NCI-H748 treated with DMSO at 0.1 percent for 48 hours (cell line): ENCODE measurements around the gene SUCNR1.
"Not testable (repeated sequence)": the region's sequence is repeated elsewhere in the genome, so short reads cannot be mapped to it uniquely, and the experiment has no call there.

Experiments
- DNase-seq: peaks from one replicate; lab custom pipeline; 2025; lab: John Stamatoyannopoulos, UW

The SUCNR1 gene

DNA sequence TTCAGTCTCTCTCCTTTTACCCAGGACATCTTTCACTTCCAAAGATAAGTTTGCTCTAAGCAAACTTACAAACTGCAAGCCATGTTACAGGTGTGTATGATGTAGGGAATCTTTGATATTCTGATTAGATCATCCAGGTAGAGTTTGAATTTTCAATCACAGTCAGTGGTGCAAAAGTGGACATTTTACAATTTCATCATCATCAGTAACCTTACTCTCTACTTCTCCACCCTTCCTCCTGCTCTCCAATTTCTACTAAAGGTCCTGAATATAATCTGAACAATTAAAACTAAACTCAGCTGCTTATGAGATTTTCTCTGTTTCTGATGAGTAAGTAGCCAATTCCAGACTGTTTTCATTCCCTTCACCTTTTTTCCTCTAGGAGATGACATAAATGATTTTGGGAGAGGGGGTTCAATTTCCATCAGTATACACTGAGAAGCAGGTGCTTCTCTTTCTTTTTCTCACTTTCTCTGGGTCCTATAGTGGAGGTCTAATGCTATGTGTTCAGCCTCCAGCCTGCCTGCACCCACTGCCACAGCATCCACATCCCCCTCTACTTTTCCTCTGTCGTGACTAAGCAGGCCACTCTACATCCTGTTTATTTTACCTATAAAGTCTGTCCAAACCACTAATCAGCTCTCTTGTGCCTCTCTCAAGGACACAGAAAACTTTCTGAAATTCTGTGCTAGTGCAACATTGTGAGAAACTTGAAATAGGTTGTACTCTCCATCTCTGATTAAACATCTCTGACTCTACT is 27.6 kb downstream of the SUCNR1 start:
- DNase-seq, result no peak

DNA sequence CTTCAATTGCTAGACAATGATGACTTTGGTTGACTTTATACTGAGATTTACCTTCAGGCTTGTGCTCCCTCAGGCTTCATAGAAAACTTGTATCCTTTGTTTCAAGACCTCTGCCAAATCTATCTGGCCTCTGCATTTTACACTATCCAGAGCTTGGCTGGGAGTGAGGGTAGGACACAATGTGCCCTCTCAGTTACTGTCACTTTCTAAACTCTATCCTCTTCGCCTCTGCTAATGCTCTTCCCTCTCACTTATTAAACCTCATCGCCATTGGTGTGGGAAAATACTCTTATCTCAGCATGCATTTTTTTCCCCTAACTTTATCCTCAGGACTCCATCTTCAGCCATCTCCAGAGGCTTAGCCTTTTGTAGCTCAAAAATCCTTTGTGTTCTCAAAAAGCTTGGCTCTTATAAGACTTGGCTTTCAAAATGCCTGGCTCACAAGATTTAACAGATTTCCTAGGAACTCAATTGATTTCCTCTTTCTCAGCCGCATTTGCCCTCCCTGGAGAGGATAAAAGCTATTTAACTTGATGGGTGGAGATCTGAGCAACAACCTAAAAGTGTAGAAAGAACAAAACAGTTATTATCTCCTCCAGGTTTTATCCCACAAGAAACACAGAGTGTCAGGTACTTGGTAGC is 28.3 kb downstream of the SUCNR1 start:
- no peak for DNase-seq

DNA sequence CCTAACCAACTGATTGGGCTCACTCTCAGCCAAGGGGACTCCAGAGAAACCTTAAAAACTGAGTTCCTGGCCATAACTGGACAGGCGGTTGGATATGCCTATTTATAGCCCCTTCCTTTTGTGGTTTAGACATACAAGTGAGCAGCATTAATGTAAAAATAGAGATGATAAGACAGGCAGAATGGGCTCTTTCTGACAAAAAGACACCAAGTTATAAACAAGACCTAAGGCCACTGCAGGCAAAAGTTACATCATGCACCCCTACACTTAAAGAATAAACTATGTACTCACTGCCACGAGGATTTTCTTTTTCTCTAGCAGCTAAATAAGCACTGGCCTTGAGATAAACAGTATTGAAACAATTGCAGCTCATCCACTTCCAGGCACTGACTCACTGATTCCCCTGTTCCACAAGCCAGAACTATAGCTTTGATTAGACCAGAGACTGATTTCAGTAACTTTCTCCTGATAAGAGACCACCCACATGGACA is 30.1 kb downstream of the SUCNR1 start:
- DNase-seq, result no peak

DNA sequence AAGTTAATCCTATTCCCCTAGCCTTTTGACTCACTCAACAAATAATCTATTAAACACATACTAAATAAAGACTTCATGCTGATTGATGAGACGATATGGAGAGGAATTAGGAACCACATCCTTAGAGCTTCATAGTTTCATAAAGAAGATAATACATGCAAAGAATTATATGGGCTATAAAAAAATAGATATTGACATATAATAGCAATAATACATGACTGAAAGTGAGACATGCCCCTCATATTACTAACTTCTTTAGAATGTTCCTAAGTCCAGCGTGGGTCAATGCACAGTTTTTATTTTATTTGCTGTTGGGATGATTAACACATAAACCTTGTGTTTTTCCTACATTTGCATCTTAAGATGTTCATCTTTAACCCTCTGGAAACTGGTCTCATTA is 32.2 kb downstream of the SUCNR1 start:
- DNase-seq, result no peak

DNA sequence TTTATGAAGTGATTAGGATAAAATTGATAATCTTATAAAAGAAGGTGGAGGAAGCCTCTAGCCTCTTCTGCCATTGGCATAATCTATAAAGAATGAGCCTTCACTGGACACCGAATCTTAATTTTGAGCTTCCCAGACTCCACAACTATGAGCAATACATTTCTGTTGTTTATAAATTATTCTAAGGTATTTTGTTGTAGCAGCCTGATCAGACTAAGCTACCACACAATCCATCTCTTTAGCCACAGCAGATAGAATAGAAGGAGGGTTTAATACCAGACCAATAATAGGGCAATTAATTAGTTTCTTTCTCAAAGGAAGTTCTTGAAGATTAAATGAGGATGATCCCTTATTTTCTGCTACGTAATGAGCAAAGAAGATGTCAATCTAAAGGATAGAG is 33.3 kb downstream of the SUCNR1 start:
- DNase-seq, result no peak

DNA sequence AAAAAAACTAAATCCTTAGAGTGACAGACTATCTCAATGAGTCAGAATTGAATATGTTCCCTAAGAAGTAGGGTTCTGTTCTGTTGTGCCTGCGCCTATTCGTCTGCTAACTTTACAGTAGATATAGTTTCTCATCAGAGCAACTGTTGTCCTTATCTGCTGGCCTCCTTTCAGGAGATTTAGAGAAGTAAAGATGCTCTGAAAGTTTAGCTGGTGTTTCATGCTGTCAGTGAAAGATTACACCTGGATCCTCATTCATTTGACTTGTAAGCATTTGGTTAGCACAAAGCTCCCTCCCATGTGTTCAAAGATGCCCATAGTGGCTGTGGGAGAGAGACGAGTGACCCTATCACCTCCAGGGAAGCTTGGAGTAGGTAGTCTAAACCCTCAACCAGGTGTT is 35.0 kb downstream of the SUCNR1 start:
- no peak for DNase-seq

DNA sequence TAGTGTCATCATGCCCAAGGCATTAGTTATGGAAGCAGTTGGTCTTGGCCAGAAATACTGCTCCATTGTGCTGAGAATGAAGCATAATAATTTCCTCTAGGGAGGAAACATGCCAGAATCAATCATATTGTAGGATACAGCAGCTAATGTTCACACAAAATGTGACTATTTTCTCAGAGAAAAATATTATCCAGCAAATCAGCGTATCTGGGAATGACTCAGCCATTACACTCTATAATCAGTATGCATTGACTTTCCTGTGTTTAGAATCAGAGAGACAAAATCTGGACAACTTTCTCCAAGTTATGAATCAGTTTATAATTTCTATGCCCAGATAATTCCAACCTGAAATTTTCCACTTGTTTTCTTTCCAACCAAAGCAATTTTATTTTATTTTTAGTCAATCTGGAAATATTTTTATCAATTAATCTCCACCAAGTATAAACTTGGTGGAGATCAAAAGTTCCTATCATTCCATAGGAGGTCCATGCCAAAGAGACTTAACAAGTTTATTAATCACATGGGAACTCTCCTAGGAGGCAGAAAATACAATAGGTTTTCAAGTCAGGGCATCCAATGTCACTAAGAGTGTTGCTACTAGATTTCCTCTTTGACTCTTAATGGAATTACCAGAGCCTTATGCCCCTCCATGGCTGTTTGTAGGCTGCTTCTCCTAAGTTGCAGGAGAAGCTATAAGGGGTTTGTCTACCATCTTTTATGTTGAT is 36.4 kb downstream of the SUCNR1 start:
- DNase-seq, result no peak

DNA sequence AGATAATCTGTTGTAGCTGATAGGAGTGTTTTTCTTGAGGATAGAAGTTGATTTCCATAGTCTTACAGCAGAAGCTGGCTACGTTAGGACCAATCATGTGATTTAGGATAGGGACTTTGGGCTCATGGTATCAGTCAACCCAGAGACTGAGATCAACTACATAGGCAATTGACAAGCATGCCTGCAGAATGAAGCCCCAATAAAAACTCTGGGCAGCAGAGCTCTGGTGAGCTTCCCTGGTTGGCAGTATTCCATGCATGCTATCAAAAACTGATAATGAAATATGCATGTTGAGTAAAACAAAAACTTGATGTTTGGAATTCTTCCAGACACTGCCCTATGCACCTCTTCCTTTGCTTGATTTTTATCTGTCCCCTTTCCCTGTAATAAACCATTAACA is 38.0 kb downstream of the SUCNR1 start:
- DNase-seq, result no peak

DNA sequence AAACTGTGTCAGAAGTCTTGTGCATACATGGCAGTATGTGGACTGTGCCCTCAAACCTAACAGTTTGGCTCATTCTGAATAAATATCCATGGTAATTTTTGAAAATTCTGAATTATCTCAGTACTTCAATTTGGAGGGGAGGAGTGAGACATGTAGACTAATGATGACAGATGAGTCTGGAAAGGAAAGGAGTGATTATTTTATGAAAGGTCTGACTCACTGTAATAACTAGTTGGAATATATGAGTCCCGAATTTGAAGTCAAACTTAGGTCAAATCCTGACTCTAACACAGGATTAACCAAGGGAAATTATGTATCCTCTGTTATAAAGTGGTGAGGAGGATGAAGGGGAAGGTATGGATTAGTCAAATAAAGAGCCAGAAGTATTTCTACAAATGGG is 38.6 kb downstream of the SUCNR1 start:
- DNase-seq, result no peak

DNA sequence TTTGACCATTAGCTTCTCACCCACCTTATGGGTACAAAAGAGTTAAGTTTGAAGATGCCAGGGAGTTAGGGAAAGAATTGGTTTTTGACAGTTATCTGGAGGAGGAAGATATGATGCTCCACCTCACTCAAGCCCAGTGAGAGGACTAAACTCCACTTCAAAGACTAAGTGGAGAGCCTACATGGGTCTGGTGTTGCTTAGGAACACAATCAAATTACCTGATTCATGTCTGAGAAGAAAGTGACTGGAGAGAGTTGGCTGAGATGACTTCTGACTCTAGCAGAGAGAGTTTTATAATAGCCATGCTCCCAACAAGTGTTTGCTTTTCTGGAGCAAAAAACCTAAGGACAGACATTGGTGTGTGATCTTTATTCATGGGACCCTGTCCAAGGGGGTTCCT is 43.3 kb downstream of the SUCNR1 start:
- no peak for DNase-seq

DNA sequence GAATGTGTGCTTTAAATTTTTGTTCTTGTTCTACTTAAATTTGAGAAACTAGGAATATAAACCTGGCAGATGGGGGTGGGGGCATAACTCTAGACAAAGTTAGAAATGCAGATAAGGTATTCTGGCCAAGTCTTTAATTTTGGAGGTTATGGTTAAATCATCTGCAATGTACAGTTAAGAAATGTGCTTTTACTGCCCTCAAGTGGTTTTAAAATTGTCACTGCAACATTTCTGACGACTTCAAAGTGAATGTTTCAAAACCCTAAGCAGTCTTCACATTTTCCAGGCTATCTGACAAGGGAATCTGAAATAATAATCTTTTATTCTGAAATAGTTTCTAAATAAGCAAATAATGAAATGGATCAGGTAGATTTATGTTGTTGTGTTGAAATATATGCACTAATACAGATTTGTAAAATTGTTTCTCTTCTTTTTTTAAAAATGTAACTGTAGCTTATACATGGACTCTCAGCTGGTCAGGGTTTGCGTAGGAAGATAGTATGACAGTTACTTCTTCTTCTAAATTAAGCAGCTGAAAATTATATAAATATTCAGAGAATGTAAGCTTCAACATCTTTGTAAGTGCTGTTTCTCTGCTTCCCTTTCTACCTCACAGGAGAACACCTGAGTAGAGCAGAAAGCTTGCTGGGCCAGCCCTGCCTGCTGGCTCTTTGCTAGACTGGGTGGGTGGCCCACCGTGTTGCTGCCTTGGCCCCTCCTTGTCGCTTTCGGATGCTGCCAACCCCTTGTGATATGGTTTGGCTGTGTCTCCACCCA is 45.0 kb downstream of the SUCNR1 start:
- DNase-seq, result peak; percentile 43

DNA sequence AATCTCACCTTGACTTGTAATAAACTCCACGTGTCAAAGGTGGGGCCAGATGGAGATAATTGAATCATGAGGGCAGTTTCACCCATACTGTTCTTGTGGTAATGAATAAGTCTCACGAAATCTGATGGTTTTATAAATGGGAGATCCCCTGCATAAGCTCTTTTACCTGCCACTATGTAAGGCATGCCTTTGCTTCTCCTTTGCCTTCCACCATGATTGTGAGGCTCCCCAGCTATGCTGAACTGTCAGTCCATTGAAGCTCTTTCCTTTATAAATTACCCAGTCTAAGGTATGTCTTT is 45.5 kb downstream of the SUCNR1 start:
- no peak for DNase-seq

DNA sequence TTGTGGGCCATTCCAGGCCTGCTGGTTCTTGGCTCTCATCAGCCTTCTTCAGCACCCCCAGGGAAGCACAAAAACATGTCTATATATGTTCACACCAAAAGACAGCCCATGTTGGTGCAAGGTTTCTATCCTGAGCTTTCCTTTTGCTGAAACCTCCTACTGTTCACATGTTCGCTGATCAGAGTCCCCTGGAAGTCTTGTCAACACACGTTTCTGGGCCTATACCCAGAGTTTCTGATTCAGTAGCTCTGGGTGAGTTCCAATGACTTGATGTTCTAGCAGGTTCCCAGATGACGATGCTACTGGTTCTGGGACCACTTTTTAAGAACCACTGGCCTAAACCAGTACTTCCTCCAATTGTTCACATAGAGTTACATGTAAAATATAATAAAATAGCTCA is 46.0 kb downstream of the SUCNR1 start:
- DNase-seq, result no peak

DNA sequence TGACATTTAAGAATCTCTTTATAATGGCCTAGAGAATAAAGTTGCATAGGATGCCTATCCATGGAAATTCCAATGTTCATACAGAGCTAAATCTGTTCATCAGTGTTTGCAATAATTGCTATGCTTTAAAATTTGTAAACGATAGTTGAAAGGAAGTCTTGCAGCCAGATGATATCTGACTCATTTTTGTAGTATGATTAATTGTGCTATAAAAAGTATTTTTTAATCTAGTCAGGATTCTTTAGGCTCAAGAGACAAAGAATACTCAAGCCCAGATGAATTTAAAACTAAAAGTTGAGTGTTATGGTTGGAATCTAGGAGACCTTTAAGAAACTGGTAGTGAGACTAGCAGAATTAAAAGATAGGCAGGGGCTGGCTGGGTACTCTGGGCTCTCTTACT is 50.5 kb downstream of the SUCNR1 start:
- DNase-seq, result no peak

DNA sequence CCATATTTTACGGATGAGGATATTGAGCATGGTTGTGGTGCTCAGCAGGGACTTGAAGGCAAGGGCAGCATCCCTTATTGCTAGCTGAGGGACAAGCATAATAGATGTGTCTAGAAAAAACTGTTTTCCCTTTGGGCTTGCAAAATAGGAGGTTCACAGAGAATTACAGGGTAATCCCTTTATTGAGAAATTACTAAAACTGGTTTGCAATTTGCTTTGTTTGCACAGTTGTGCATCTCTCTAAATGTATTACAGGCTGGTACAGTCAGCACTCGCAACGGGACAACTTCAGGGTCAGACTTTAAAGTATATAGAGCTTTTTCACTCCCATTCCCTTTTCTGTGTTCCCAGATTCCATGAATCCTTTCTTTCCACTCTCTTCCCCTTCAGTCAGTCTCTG is 51.3 kb downstream of the SUCNR1 start:
- DNase-seq, result no peak

DNA sequence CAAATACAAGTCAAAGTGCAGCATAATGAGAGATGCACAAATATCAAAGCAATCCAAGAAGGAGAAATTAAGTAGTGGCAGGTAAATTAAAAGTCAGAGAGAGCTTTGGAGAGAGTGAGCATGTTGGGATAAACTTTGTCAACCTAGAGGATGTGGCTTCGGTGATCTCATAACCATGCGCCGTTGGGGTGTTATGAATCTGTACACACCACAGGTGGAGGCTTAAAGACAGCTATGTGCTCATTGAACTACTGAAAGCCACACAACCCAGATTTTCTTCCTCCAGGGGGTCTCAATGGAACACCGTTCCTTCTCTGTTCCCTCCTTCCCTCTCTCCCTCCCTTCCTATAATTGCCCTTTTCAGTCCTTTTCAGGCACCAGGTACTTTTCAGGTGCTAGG is 52.0 kb downstream of the SUCNR1 start:
- DNase-seq, result no peak

DNA sequence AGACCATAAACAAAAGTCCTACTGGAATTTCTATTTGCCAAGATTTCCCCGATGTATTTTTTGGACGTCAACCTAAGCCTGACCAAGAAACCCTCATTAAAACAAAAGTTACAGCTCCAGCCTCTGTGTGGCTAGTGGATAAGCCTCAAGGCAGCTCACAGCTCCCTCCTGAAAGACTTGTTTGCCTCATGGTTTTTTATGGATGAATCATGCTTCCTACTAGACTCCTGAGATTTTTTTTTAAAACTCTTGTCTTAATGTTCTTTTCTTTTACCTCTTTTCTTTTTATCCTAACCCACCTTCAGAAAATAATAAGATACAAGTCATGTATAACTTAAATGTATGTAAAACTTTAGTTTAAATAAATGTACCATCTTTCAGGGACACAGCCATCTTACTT is 52.4 kb downstream of the SUCNR1 start:
- DNase-seq, result no peak

DNA sequence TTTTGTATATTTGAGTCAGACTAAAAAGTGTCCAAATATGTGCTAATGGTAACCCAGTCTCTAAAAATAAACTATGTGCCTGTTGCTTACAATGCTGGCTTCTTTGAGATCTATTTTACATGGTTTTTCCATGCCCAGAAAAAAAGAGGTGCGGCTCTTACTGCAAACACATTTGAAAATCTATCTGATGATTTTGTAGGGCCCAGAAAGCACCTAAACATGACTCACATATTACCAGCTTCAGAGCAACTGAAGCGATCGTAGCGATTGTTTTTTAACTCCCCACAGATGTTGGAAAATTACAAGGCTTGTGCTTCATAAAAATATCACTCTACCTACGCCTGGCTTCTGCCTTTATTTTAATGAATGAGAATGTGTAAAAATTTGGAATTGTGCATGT is 53.5 kb downstream of the SUCNR1 start:
- DNase-seq, result no peak

DNA sequence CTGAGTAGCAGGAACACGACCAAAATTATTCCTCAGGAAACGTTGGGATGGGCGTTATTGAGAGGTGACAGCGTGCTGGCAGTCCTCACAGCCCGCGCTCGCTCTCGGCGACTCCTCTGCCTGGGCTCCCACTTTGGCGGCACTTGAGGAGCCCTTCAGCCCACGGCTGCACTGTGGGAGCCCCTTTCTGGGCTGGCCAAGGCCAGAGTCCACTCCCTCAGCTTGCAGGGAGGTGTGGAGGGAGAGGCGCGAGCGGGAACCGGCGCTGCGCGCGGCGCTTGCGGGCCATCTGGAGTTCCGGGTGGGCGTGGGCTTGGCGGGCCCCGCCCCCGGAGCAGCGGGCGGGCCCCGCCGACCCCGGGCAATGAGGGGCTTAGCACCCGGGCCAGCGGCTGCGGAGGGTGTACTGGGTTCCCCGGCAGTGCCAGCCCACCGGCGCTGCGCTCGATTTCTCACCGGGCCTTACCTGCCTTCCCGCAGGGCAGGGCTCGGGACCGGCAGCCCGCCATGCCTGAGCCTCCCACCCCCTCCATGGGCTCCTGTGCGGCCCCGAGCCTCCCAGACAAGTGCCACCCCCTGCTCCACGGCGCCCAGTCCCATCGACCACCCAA is 54.6 kb downstream of the SUCNR1 start:
- DNase-seq, result not testable (repeated sequence)

DNA sequence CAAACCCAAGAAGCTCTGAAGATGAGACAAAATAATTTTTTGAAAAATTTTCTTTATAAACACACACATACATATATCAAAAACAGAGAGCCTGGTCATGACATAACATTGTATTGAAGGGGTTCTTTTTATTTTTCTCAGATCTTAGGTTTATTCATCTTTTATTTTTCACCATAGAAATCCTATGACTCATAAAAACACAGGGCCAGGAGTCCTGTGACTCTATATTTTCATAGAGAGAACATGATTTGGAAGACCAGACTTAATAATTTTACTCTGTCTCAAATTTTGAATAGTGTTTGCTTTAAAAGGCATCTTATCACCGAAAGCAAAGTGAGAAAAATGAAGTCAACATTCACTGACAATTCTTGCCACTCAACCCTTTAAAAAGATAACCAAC is 57.7 kb downstream of the SUCNR1 start:
- no peak for DNase-seq

DNA sequence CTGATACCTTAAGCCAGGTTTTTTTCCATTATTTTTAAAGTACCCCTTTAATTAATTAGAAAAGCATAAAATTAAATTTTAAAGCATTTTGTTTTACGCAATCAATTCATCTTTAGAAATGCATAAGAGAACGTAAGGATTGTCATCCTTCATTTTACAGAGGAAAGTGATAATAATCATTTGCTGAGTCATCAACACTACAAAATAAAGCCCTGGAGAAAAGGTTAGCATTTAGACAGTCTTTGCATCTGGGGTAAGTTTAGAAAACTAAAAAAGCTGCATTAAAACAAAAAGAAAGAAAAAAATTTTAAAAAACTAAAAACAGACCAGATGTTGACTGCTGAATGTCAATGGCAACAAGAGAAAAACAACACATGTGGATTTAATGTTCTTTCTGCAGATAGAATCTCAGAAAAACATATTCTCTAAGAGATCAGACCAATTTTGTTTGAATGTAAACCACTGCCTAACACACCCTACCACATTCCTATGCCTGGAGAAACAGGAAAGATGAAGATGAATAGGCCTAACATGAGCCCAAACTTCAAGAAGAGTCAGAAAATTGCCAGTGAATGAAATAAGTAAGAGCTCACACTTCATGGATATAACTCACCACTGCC is 59.9 kb downstream of the SUCNR1 start:
- no peak for DNase-seq
